Measurements from ENCODE around the gene CNPPD1.
"Not testable (repeated sequence)": the region's sequence is repeated elsewhere in the genome, so short reads cannot be mapped to it uniquely, and the experiment has no call there.

Gene CNPPD1

DNA sequence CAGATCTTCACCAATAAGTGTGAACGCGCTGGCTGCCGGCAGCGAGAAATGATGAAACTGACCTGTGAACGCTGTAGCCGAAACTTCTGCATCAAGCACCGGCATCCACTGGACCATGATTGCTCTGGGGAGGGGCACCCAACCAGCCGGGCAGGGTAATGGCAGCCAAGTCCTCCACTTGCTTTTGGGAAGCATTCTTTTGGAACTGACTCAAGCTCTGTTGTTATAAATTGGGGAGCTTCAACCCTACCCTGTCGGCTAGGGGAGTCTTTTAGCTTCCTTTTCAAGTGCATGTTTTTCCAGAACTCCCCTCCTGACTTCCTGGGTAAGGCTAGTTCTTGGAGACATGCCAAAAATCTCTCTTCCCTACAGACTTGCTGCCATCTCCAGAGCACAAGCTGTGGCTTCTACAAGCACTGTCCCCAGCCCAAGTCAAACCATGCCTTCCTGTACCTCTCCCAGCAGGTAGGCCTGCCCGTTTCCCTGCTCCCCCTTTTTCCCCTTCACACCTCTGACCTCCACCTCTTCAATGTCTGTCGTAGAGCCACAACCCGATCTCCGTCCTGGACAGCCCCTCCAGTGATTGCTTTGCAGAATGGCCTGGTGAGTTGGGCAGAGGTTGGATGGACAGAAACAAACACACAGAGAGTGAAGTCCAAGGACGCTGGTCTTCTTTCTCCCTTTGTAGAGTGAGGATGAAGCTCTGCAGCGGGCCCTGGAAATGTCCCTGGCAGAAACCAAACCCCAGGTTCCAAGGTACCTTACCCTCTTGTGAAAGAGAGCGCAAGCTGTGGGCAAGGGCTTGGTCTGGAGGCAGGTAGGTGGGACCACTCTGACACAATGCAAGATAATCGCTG lies 31.4 kb upstream of the CNPPD1 start:
- no peak for DNase-seq

DNA sequence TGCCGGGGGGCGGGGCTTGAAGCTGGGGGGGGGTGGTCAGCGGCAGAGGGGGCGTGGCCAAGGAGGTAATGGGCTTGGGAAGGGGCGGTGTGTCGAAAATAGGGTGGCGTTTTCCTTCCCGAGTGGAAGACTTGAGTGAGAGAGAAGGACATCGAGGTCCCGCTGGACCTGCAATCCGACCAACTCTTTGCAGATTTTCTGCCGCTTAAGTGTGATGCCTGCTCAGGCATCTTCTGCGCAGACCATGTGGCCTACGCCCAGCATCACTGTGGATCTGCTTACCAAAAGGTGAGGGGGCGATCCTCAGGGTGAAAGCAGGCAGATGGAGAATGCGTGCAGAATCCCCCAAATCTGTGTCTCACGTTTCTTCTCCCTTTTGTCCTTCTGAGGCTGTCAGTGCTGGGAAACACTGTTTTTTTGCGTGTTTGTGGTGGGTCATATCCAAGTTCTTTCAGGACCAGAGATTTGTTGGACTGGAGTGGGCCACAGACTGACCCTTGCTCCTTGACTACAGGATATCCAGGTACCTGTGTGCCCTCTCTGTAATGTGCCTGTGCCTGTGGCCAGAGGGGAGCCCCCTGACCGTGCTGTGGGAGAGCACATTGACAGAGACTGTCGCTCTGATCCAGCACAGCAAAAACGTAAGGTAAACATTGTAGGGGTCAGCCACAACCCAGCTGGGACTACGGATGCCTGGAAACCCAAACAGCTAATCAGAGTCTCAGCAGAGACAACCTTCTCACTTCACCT lies 30.6 kb upstream of the CNPPD1 start:
- DNase-seq, result no peak

DNA sequence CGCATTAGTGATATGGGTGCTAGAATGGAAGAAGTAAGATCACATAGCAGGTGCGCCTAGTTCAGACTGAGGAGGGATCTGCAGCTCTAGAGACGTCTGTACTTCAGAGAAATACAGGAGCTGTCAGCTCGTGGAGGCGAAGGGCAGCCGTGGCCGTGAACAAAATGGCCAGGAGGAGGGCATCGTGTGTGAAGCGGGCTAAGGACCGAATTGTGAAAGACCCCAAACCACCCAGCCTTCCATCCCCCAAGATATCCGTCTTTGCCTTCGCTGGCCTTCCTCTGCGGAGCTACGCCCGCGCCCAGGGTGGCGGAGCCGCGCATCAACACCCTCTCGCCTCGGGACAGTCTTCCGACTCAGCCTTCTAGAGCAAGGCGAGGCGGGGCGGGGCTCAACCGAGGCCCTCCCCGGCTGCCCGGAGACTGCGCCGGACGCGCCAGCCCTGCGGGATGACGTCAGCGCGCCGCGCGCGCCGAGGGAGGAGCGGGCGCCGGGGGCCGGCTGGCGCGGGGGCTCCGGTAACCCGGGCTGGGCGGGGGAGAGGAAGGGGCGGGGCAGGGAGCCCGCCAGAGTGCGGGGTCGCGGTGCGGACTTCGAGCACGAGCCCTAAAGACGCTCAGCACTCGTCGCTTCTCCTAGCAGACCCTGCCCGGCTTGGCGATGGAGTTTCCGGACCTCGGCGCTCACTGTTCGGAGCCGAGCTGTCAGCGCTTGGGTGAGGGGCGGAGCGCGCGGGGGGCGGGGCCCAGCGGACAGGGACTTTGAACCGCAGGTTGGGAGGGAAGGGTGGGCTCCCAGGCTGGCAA lies 29.8 kb upstream of the CNPPD1 start, which contains the start of gene ZFAND2B:
Gene ZFAND2B (plus strand): TSS at position 455 of the 806 bp plus-strand sequence. CDS start 206 bp downstream, at position 661.
- peak; percentile 95 for DNase-seq

GRCh38 chr2:219205981-219206327 lies 29.2 kb upstream of the CNPPD1 start:
- no peak for DNase-seq

DNA sequence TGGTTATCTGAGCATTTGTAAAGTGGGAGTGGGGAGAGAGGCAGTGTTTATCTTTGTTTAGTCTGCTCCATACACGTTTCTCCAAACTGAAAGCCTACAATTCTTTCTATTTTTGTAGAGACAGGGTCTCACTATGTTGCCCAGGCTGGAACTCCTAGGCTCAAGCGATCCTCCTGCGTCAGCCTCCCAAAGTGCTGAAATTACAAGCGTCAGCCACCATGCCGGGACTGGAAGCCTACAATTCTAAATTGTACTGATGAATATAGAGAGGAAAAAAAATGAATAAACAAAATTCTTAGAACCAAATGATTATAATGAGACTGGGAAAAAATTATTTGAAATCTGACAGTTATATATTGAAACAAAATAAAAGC lies 28.4 kb upstream of the CNPPD1 start:
- DNase-seq, result no peak

- no peak for DNase-seq
Observed at GRCh38 chr2:219204425-219205164, 27.9 kb upstream of the CNPPD1 start.

DNA sequence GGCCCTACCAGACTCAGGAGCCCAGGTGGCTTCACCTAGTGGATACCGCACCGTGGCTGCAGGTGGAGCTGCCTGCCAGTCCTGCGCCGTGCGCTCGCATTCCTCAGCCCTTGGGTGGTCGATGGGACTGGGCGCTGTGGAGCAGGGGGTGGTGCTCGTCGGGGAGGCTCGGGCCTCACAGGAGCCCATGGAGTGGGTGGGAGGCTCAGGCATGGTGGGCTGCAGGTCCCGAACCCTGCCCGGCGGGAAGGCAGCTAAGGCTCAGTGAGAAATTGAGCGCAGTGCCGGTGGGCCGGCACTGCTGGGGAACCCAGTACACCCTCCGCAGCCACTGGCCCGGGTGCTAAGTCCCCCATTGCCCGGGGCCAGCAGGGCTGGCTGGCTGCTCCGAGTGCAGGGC lies 24.6 kb upstream of the CNPPD1 start:
- not testable (repeated sequence) for DNase-seq

DNA sequence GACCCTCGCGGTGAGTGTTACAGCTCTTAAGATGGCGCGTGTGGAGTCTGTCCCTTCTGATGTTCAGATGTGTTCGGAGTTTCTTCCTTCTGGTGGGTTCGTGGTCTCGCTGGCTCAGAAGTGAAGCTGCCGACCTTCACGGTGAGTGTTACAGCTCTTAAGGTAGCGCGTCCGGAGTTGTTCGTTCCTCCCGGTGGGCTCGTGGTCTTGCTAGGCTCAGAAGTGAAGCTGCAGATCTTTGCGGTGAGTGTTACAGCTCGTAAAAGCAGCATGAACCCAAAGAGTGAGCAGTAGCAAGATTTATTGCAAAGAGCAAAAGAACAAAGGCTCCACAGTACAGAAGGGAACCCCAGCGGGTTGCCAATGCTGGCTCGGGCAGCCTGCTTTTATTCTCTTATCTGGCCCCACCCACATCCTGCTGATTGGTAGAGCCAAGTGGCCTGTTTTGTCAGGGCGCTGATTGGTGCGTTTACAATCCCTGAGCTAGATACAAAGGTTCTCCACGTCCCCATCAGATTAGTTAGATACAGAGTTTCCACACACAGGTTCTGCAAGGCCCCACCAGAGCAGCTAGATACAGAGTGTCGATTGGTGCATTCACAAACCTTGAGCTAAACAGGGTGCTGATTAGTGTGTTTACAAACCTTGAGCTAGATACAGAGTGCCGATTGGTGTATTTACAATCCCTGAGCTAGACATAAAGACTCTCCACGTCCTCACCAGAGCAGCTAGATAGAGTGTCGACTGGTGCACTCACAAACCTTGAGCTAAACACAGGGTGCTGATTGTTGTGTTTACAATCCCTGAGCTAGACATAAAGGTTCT lies 24.0 kb upstream of the CNPPD1 start:
- not testable (repeated sequence) for DNase-seq

DNA sequence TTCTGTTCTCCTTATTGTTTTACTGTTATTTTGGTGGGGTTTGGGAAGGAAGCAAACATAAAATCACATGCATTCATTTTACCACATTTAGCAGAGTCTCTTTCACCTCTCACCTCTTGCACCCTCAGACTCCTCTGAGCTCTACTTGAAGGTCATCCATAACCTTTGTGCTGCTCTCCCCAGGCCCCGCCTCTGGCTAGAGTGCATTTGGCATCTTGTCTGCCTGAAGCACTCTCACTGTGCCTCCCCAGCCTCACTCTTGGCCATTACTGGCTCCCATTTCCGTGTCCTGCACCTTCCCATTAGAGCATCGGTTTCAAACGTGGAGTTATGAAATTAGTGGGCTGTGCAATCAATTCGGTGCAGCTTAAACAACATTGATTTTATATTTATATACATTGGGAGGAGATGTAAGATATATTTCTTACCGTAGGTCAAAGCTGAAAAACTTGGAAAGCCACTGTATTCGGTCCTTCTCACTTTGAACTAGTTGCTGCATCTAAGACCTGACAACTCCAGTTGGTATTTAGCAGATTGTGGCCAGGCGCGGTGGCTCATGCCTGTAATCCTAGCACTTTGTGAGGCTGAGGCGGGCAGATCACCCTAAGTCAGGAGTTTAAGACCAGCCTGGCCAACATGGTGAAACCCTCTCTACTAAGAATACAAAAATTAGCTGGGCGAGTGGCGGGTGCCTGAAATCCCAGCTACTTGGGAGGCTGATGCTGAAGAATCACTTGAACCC lies 22.9 kb upstream of the CNPPD1 start:
- DNase-seq, result no peak

DNA sequence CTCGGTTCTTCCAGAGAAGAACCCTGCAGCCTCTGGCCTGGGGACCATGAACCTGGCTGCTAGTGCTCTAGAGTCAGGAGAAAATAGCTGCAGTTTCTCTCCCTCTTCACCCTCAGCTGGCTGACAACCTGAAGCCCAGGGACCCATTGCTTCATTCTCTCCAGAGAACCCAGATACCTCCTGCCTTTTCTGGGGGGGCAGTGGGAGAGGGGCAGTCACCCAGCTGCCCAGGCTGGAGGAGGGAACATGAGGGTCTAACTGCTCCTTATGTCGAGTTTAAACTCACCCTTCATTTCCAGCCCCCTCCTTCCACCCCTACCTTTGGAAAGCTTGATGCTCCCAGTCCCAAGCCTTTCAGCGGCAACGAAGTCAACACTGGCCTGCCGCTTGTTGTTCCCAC lies 22.2 kb upstream of the CNPPD1 start:
- DNase-seq, result no peak

DNA sequence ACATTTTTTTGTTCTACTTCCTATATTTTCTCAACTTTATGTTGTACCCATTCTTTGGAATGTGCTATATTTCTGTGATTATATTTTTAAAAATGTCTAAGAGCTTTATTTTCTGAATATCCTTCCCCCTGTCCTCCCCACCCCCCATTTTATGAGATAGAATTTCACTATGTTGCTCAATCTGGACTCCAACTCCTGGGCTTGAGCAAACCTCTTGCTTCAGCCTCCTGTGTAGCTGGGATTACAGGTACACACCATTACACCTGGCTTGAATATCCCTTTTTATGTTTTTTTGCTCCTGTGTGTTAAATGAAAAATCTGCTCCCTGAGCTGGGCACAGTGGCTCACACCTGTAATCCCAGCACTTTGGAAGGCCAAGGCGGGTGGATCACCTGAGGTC lies 20.7 kb upstream of the CNPPD1 start:
- DNase-seq, result no peak

GRCh38 chr2:219186754-219187456 lies 10.2 kb upstream of the CNPPD1 start:
- no peak for DNase-seq

GRCh38 chr2:219184121-219184520 lies 7.4 kb upstream of the CNPPD1 start:
- no peak for DNase-seq

GRCh38 chr2:219183151-219183772 lies 6.5 kb upstream of the CNPPD1 start:
- DNase-seq, result no peak

DNA sequence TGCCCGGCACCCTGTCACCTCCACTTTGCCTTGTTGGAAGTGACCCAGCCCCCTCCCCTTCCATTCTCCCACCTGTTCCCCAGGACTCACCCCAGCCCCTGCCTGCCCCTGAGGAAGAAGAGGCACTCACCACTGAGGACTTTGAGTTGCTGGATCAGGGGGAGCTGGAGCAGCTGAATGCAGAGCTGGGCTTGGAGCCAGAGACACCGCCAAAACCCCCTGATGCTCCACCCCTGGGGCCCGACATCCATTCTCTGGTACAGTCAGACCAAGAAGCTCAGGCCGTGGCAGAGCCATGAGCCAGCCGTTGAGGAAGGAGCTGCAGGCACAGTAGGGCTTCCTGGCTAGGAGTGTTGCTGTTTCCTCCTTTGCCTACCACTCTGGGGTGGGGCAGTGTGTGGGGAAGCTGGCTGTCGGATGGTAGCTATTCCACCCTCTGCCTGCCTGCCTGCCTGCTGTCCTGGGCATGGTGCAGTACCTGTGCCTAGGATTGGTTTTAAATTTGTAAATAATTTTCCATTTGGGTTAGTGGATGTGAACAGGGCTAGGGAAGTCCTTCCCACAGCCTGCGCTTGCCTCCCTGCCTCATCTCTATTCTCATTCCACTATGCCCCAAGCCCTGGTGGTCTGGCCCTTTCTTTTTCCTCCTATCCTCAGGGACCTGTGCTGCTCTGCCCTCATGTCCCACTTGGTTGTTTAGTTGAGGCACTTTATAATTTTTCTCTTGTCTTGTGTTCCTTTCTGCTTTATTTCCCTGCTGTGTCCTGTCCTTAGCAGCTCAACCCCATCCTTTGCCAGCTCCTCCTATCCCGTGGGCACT lies 5.8 kb upstream of the CNPPD1 start:
- DNase-seq, result no peak

- DNase-seq, result no peak
Observed at GRCh38 chr2:219181531-219181930, 4.8 kb upstream of the CNPPD1 start.

- no peak for DNase-seq
Observed at GRCh38 chr2:219180961-219181360, 4.2 kb upstream of the CNPPD1 start.

GRCh38 chr2:219179601-219180465 lies 3.1 kb upstream of the CNPPD1 start:
- no peak for DNase-seq
